A549 (cell line): Measurements from ENCODE around the gene KLHDC7B. TPM values are rescaled to one million over a fixed set of nuclear protein-coding genes. Genes with fewer than 3 reads are reported as not detected.

Experiments used
- ATAC-seq, 2 experiments: fragments of 200-7000 bp in 1 of 2; fragments of >200 bp in 1 of 2; cut with Nextera tagmentation in 1 of 2; cut with Tn5 transposase in 1 of 2; 3 replicates each; pipeline versions ENCODE4 v1.8.0 to v1.9.1; 2018 to 2020; ENCODE audit warnings: mild to moderate bottlenecking in 1 of 2, moderate library complexity in 1 of 2
- CTCF ChIA-PET: fragments of 300-600 bp; sonication (Branson Sonifier 250); formaldehyde crosslinking; extraction: SDS; loops from one replicate; lab custom pipeline; 2021; ENCODE audit warnings: antibody characterized with exemption, inconsistent platforms; lab: Yijun Ruan, JAX
- POLR2A ChIA-PET: fragments of 350-600 bp; formaldehyde crosslinking; extraction: SDS; loops from one replicate; lab custom pipeline; 2021; ENCODE audit warnings: antibody characterized with exemption, inconsistent platforms; lab: Yijun Ruan, JAX
- DNase-seq, 2 experiments: peaks; one replicate each; pipeline versions ENCODE4 v3.0.0 to v3.0.0-alpha.2; 2011 to 2016; ENCODE audit warnings: low read depth in 1 of 2, low spot score in 1 of 2
- FAIRE-seq: peaks from 2 replicates; lab custom pipeline; 2011; peaks lifted over from hg19 to GRCh38; lab: Jason Lieb, UNC
- H3K27ac ChIP-seq, 2 experiments: fragments of >200 bp; sonication (Bioruptor Twin); formaldehyde crosslinking; 3 replicates each; pipeline ENCODE4 v1.5.1; 2016 to 2017
- H3K4me1 ChIP-seq: fragments of >200 bp; sonication (Bioruptor Twin); formaldehyde crosslinking; 3 replicates; pipeline ENCODE4 v1.6.1; 2016
- H3K4me2 ChIP-seq: fragments of >200 bp; sonication (Bioruptor Twin); formaldehyde crosslinking; 3 replicates; pipeline ENCODE4 v1.6.1; 2016
- H3K4me3 ChIP-seq: fragments of >200 bp; sonication (Bioruptor Twin); formaldehyde crosslinking; 3 replicates; pipeline ENCODE4 v1.5.1; 2016
- H3K9me3 ChIP-seq: fragments of >200 bp; sonication (Bioruptor Twin); formaldehyde crosslinking; 3 replicates; pipeline ENCODE4 v1.6.1; 2016
- BCL3 ChIP-seq: fragments of >200 bp; sonication (Bioruptor Twin); formaldehyde crosslinking; IDR thresholded peaks from 3 replicates; pipeline ENCODE4 v1.6.1; 2016
- BHLHE40 ChIP-seq: IDR thresholded peaks from 2 replicates; pipeline ENCODE4 v1.6.1; 2012; ENCODE audit warnings: low read depth, low read length, inconsistent platforms
- CEBPB ChIP-seq, 2 experiments: fragments of >200 bp in 1 of 2; sonication (Bioruptor Twin) in 1 of 2; formaldehyde crosslinking in 1 of 2; IDR thresholded peaks; 2 replicates each; pipeline ENCODE4 v1.6.1; 2012 to 2016
- FOSL2 ChIP-seq, 2 experiments: fragments of 450-650 bp in 1 of 2; fragments of >200 bp in 1 of 2; sonication (Bioruptor Twin) in 1 of 2; formaldehyde crosslinking; IDR thresholded peaks; 2 replicates each; pipeline versions ENCODE4 v1.5.0 to v1.6.1; 2016 to 2020; ENCODE audit warnings: mild to moderate bottlenecking in 1 of 2, moderate library complexity in 1 of 2
- GATA3 ChIP-seq: IDR thresholded peaks from 2 replicates; pipeline ENCODE4 v1.6.1; 2012; ENCODE audit warnings: borderline replicate concordance
- HMGXB4 ChIP-seq: fragments of 250-450 bp; sonication (Bioruptor Pico); IDR thresholded peaks from 2 replicates; pipeline ENCODE4 v1.5.0; 2021; ENCODE audit warnings: mild to moderate bottlenecking, moderate library complexity, borderline replicate concordance
- JUN ChIP-seq, 2 experiments: fragments of >200 bp; sonication (Bioruptor Twin); formaldehyde crosslinking; IDR thresholded peaks; 2 replicates in 1 of 2; 3 replicates in 1 of 2; pipeline ENCODE4 v1.6.1; 2016 to 2017
- MAFK ChIP-seq: fragments of 450-650 bp; IDR thresholded peaks from 2 replicates; pipeline ENCODE4 v1.6.1; 2014; ENCODE audit not compliant: partially characterized antibody
- MAX ChIP-seq: IDR thresholded peaks from 2 replicates; pipeline ENCODE4 v1.6.1; 2012
- MAZ ChIP-seq: fragments of 150-350 bp; IDR thresholded peaks from 2 replicates; pipeline ENCODE4 v1.6.1; 2014; ENCODE audit warnings: antibody characterized with exemption, low read depth, low read length, borderline replicate concordance
- MYC ChIP-seq: IDR thresholded peaks from 2 replicates; pipeline ENCODE4 v1.6.1; 2012; ENCODE audit warnings: mild to moderate bottlenecking, inconsistent platforms, low read length, improper control_type of control experiment, borderline replicate concordance
- NPAS2 ChIP-seq: fragments of 250-450 bp; sonication (Bioruptor Pico); IDR thresholded peaks from 2 replicates; pipeline ENCODE4 v1.8.0; 2022; ENCODE audit warnings: mild to moderate bottlenecking, moderate library complexity, borderline replicate concordance
- POLR2A ChIP-seq: IDR thresholded peaks from 2 replicates; pipeline ENCODE4 v1.6.1; 2012; ENCODE audit warnings: mild to moderate bottlenecking, low read length
- RNF2 ChIP-seq: fragments of 200-600 bp; sonication (generic); IDR thresholded peaks from 2 replicates; pipeline ENCODE4 v1.6.1; 2016; ENCODE audit warnings: low read depth, mild to moderate bottlenecking, antibody characterized with exemption, moderate library complexity, borderline replicate concordance
- TP53 ChIP-seq: fragments of 250-450 bp; sonication (Bioruptor Pico); IDR thresholded peaks from 2 replicates; pipeline ENCODE4 v1.5.0; 2021; ENCODE audit warnings: mild to moderate bottlenecking, moderate library complexity
- WGBS: methylation state at CpG from one replicate; pipeline ENCODE4 v1.1.6; 2017; ENCODE audit errors: missing lambda C conversion rate; 5-methylcytosine and 5-hydroxymethylcytosine counted together
- polyA plus RNA-seq, 4 experiments: library from polyadenylated mRNA; depleted of rRNA in 3 of 4; stranded (reverse); fragments of >200 nt; fragmentation: RNase III in 1 of 4; extraction: RNeasy Plus Mini Kit Qiagen cat#74134 plus additional on column Dnase treatment in 1 of 4; gene quantifications; 2 replicates in 3 of 4; 3 replicates in 1 of 4; pipeline ENCODE4 v1.2.3, GENCODE V29; 2011 to 2017
- TF ChIP-seq, protein P1 (sequence below): fragments of 450-650 bp; IDR thresholded peaks from 2 replicates; pipeline ENCODE4 v1.6.1; 2014; ENCODE audit warnings: antibody characterized with exemption
- TF ChIP-seq, protein P2 (sequence below): IDR thresholded peaks from 2 replicates; pipeline ENCODE4 v1.6.1; 2012; ENCODE audit warnings: low read depth, borderline replicate concordance

Gene KLHDC7B
- polyA plus RNA-seq, 2 of the 4 experiments (the other 2 are of a cell fraction), result 0.09 TPM; not detected in 1

DNA sequence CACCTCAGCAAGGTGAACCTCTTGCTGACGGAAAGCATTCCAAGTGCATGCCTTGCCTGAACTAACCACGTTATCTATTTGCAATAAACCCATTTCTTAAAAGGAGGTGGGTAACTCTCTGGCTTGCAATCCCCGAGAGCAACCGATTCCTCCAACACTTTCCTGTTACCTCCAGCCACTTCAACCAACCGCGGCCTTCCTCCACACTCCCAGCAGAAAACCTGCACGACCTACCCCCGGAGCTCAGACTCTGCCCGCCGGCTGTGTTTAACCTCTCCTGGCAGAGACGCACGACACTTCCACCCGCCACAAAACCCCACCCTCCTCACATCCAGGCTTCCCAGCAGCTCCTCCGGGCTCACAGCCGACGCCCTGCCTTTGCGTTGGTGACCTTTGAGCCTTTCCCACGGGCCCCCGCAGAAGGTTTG, 21.0 kb upstream of the KLHDC7B start:
- no peak for DNase-seq
- 16% methylated on average over 13 of the region's 19 CpGs for WGBS
- H3K4me2 ChIP-seq, result peak overlapping the region; percentile 96
- ATAC-seq, result no peak
- no peak for FAIRE-seq
- ChIA-PET POLR2A (interaction anchor here (2.8 kb wide), 1 partner anchor 17 kb away, joined by 36 read pairs; the partner anchor contains the start of genes LMF2 and NCAPH2), CTCF (interaction anchor here (0.9 to 2.7 kb wide), 9 partner anchors 10 to 96 kb away, joined by 3 to 31 read pairs (median 6); partner anchors contain the start of genes LMF2, NCAPH2 and SYCE3)
- H3K9me3 ChIP-seq, result no peaks in the 10 kb centered on the region
- H3K27ac ChIP-seq, result peak overlapping the region; percentile 92 to 99
- H3K4me3 ChIP-seq, result peak overlapping the region; percentile 70
- peaks cover 20% of the 10 kb centered on the region for H3K4me1 ChIP-seq
- TF ChIP-seq MAX (no peak; the same call in 1 of the 2 replicates), FOSL2 (IDR thresholded peaks at IDR 0.05) (no peak), FOSL2 (CRISPR knock-in tag; IDR thresholded peaks at IDR 0.05) (no peak), BHLHE40 (no peak), TP53 (CRISPR knock-in tag) (no peak), CEBPB (IDR thresholded peaks at IDR 0.05) (no peak)

- FAIRE-seq, result no peak
These were observed 20.4 kb upstream of the KLHDC7B start, which contains the start of gene SCO2 for GRCh38 chr22:50525104-50525857. SCO2 (minus strand) TSS chr22:50525598; CDS start chr22:50524411, 1,187 bp downstream.

More at GRCh38 chr22:50525104-50525857, 20.4 kb upstream of the KLHDC7B start, which contains the start of gene SCO2:
- Histone ChIP-seq H3K4me1 (peaks cover 20% of the 10 kb centered on the region), H3K4me3 (peak within 1 kb of the TSS; percentile 70), H3K4me2 (peak within 1 kb of the TSS; percentile 96), H3K9me3 (no peaks in the 10 kb centered on the region), H3K27ac (peak within 1 kb of the TSS; percentile 92 to 99)
- CTCF ChIA-PET, result interaction anchor here (0.7 to 2.7 kb wide), 37 partner anchors 8 to 384 kb away, joined by 3 to 31 read pairs (median 4); partner anchors contain the start of genes KLHDC7B, LMF2, NCAPH2 and SYCE3
- TF ChIP-seq JUN (IDR thresholded peaks at IDR 0.05) (peak in 1 of 2 experiments; percentile 56; a peak in 2 of 5 replicates), FOSL2 (IDR thresholded peaks at IDR 0.05) (no peak), FOSL2 (CRISPR knock-in tag; IDR thresholded peaks at IDR 0.05) (0 out of 2 replicates have a peak, but pooled peaks have one; percentile 4), NPAS2 (CRISPR knock-in tag) (0 out of 2 replicates have a peak, but pooled peaks have one; percentile 30), POLR2A (peak; percentile 64), MYC (0 out of 2 replicates have a peak, but pooled peaks have one; percentile 11), RNF2 (no peak), HMGXB4 (CRISPR knock-in tag) (no peak), MAZ (no peak), GATA3 (no peak), MAX (peak; percentile 44; the same call in 1 of the 2 replicates), MAFK (peak; percentile 93), BCL3 (peak; percentile 39; the same call in 1 of the 3 replicates)
- TF ChIP-seq, protein P1, sequence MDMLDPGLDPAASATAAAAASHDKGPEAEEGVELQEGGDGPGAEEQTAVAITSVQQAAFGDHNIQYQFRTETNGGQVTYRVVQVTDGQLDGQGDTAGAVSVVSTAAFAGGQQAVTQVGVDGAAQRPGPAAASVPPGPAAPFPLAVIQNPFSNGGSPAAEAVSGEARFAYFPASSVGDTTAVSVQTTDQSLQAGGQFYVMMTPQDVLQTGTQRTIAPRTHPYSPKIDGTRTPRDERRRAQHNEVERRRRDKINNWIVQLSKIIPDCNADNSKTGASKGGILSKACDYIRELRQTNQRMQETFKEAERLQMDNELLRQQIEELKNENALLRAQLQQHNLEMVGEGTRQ, result peak; percentile 95
- TF ChIP-seq, protein P2, sequence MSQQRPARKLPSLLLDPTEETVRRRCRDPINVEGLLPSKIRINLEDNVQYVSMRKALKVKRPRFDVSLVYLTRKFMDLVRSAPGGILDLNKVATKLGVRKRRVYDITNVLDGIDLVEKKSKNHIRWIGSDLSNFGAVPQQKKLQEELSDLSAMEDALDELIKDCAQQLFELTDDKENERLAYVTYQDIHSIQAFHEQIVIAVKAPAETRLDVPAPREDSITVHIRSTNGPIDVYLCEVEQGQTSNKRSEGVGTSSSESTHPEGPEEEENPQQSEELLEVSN, result peak; percentile 31; the same call in 1 of the 2 replicates
- POLR2A ChIA-PET, result interaction anchor here (0.9 to 2.8 kb wide), 8 partner anchors 14 to 335 kb away, joined by 3 to 36 read pairs (median 6); partner anchors contain the start of genes CHKB, KLHDC7B, LMF2 and NCAPH2
- ATAC-seq, result peak; percentile 30 to 67
- 3% methylated on average over 15 of the region's 84 CpGs for WGBS
- peak; percentile 87 to 97 for DNase-seq
